ENCODE results near the gene SLC35D1.

- TF ChIP-seq CTCF (conservative IDR thresholded peaks at IDR 0.05 in 1 of 2, IDR thresholded peaks at IDR 0.05 in 1 of 2; ENCODE audit: extremely low read depth in 1 of 2, insufficient read depth in 1 of 2, low read depth in 1 of 2, low read length in 2 of 2) (no peak), EZH2 (IDR thresholded peaks at IDR 0.05; ENCODE audit: borderline replicate concordance, low read length) (no peak)
These were observed 13.5 kb downstream of the SLC35D1 start for GRCh38 chr1:67040405-67040804.

Data from mammary epithelial cell (primary cell).